HCEC 1CT (cell line): ENCODE data around the gene AKAP10.
"Not testable (repeated sequence)": the region's sequence is repeated elsewhere in the genome, so short reads cannot be mapped to it uniquely, and the experiment has no call there.

Experiments used
- DNase-seq: peaks from one replicate; pipeline ENCODE4 v3.0.0-alpha.2; 2017

AKAP10 gene

DNA sequence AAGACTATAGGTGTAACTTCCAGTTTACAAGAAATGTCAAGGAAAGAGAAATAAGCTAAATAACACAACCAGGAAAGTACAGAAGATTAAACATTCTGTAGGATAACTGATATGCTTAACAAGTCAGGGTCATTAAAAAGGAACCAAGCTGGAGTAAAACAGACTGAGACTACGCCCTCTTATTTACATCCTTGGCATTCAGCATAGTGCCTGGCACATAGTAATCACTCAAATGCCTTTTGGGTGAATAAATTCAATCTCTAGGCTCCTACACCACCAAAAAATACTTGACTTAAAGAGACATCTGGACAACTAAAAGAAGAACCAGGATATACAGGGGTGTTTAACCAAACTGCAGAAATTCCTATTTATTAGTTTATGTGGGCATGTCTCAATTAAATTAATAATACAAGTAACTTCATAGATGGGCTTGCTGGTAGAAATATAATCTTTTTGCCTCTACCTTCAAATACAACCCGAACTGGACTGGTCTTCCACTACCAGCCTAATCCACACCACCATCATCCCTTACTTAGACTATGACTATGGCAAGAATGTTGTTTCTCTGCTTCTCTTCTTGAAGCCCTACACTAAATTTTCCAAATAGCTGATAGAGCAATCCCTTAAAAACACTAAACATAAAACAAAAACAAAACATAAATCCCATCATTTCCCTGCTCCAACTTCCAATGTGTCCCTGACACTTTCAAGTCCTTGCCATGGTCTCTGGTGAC is 62.2 kb downstream of the AKAP10 start:
- no peak for DNase-seq

DNA sequence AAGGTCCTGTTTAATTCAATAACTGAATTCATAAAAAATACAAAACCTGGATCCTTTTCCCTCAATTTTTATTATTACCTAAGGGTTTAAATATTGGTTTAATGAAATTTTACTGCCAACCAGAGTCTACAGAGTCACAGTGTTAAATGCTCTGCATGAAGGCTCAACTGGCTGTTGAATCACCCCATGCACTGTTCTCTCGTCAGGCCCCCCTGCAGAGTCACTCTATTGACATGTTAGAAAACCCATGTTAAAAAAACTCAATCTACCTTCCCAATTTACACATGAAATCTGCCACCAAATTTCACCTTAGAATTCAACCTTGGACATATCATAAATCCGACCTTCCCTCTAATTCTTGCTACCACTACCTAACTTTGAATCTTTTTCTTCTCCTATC is 66.6 kb downstream of the AKAP10 start:
- DNase-seq, result no peak

DNA sequence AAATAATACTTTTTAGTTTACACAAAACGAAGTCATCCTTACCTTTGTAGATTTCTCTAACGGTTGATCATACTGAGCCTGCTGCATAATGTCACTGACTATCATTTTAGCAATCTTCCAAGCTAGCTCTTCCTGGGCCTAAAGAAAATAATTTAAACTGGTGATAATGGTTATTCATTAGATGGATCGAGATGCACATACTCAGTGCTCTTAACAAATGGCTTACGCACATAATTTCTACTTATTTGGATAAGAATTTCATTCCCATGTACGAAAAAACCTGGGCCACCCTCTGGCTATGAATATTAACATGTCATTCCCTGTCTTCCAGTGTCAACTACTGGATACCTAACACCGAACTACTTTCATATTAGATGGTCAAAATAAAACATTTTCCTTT is 68.5 kb downstream of the AKAP10 start:
- no peak for DNase-seq

DNA sequence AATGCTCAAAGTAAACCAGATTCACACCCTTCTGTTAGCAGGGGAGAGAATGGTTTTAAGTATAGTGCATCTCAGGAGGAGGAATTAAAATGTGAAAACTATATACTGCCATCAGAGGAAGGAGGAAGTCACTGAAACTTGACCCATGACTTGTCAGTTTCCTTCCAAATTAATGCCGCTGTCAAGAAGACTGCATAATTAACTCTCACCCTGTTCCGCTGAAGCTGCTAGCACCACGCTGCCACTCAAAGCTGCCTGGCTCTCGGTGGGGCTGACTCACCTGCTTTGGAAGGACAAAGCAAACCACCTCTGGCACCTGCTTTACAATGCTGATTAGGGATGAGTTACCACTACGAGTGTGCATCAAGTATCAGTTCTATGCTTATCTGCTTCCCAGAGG is 72.1 kb downstream of the AKAP10 start:
- no peak for DNase-seq

DNA sequence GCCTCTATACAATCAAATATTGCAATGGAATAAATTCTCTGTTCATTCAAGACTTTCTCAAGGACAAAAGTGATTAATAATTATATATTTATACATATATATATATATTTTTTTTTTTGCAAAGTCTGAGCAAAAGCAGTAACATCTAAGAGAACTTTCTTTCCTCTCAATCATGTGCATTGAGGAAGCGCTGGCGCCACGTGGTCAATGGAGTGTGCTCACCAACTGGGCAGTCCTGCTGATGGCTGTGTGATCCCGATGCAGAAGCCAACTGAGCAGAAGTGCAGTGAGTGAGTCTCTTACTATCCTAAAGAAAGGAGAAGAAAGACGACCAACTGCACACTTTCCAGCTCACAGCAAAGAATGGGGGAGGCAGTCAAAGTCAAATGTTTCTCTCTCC is 72.7 kb downstream of the AKAP10 start:
- DNase-seq, result no peak

DNA sequence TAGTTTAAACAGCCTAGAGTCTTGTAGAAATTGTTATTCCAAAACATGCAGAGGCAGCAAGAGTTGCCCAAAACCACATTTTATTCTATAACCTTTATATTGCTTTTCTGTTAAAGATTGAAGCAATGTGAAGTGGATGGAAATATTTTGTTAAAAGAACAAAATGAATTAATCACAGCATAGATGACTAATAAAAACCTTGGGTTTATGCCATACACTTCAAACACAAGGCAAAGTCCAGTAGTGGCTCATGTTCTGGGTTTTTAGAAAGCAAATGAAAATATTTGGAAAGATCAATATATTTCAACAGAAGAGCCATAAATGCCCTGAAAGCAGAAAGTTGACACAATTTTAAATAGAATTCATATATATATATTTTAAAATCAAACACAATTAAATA is 73.2 kb downstream of the AKAP10 start:
- peak; percentile 48 for DNase-seq

DNA sequence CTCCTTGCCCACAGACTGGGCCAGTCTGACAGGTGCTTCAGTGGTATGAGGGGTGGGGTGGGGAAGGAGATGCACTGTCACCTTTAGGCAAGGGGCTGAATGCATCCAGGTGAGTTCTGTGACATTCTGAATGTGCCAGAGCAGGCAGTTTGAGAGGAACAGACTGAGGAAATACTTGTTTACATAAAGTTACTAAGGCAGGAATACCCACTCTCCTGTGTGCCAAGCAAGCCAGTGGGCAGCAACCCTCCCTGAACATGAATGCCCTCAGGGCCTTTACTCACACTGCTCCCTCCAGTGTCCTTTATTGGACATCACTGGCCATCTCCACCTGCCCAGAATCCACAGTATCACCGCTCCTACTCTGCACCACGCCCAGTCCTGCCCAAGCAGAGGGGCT is 76.8 kb downstream of the AKAP10 start:
- DNase-seq, result no peak

DNA sequence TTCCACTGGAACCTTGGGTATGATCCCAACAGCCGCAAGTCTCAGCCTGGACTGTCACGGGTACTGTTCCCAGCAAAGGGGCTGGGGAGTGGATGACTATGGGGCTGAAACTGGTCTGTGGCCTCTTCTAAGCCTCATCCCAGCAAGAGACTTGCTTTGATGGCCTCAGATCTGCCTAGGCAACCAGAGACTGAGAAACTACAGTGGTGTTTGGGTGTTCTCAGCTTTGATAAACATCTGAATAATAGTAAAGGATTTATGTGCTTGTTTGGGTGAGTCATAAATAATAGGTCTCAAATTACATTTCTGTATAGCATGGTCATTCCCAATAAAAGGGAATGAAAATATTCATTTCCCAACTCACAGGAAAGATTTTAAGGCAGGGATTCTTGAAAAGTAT is 79.7 kb downstream of the AKAP10 start:
- peak; percentile 88 for DNase-seq

DNA sequence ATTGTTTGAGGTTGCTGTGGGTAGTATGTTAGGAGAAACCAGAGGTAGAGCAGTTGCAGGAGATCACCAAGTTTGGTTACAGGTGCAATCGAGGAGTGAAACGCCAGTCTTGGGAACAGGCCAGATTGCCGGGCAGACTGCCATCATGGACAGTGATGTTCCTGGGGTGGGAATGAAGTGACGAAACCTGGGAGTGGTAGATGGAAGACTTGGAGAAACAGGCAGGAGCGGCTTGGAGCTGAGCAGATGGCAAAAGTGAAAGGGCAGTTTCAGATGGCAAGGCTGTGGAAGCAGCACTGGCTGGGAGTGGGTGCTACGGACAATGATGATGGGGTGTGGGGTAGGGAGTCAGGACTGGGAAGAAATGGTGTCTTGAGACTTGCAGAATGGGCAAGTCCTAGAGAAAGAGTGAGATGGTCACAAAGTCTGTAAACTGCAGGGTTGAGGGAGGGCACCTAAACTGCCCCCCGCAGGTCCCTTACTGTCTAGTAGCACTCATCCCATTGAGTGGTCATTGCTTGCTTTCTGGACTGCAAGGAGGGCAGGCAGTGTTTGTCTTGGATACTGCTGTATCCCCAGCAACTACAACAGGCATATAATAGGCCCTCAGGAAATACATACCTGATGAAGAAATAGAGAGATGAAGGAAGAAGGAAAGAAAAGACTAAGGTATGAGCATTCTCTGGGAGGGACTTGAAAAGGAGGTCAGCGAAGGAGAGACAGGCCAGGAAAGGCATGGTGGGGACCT is 80.4 kb downstream of the AKAP10 start:
- no peak for DNase-seq

DNA sequence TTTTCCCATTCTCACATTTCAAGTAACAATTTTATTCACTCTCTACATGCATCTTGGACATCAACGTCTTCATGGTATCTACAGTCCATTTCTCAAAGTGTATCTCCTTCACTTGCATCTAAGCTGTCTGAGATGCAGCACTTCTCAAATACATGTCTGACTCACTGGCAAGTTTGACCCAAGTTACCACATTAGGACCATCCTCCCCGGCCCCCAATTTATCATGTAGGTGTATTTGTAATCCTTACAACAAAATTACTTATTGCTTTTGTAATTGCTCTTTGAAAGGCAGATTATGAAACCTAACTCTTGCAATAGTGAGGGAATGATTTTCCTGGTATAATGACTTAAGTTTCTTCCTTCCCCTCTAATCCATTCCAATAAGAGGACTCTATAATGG is 80.9 kb downstream of the AKAP10 start:
- DNase-seq, result no peak

DNA sequence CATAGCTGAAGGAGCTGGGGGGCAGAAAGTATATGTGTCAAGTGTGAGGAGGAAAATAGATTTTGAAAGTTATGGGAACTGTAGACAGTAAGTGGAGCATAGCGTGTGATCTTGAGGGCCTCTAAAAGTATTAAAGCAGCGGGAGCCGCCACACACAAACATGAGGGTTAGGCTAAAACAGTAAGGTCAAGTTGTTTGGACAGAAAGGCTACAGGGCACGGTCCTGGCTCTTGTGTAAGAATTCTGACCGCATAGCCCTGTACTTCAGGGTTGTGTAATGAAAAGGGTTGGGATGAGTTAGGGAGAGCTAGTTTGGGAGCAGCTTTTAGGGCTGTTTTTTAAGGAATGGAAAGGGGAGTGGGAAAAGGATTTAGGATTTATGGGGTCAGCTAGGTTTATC is 87.1 kb downstream of the AKAP10 start:
- not testable (repeated sequence) for DNase-seq

DNA sequence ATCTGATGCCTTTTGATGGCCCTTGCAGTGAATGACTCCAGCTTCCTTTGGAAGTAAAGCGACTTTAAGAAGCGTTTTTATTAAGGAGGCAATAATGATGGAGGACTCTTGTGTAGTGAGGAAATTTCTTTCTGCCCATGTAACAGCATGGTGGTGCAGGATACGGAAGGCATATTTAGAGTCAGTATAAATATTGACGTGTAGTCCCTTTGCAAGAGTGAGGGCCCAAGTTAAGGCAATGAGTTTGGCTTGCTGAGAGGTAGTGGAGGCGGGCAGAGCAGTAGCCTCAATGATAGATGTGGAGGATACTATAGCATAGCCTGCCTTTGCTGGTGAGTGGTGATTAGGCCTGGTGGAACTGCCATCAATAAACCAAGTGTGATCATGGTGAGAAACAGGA is 87.6 kb downstream of the AKAP10 start:
- not testable (repeated sequence) for DNase-seq

DNA sequence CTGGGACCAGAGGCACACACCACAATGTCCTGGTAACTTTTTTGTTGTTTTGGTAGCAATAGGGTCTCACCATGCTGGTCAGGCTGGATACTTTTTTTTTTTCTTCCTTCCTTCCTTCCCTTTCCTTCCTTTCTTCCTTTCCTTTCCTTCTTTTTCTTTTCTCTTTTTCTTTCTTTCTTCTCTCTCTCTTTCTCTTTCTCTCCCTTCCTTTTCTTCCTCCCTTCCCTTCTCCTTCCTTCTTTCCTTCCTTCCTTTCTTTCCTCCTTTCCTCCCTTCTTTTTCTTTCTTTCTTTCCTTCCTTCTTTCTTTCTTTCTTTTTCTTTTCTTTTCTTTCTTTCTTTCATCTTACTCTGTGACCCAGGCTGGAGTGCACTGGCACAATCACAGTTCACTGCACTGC is 91.5 kb downstream of the AKAP10 start:
- DNase-seq, result no peak

DNA sequence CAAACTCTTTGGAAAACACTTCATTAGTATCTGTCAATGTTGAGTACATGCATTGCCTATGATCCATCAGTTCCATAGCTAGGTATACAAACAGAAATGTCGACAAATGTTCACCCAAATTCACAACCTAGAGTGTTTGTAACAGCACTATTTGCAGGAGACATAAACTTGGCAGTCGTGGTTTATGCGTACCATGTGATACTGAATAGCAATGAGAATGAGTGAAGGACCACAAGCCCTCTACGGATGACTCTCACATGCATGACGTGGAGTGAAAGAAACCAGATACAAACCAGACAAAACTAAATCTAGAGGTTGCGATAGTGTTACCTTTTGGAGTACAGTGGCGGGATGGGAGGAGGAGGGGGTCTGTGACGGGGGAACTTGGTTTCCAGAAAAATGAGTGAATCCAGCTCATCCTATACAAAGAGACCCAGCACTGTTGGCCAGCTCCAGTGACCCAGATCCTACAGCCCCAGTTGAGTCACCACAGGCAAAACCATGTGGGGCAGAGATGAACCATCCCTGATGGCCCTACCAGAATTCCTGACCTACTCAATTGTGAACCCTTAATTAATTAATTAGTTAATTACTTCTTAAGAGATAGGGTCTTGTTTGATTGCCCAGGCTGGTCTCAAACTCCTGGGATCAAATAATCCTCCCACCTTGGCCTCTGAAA is 94.0 kb downstream of the AKAP10 start:
- DNase-seq, result no peak

DNA sequence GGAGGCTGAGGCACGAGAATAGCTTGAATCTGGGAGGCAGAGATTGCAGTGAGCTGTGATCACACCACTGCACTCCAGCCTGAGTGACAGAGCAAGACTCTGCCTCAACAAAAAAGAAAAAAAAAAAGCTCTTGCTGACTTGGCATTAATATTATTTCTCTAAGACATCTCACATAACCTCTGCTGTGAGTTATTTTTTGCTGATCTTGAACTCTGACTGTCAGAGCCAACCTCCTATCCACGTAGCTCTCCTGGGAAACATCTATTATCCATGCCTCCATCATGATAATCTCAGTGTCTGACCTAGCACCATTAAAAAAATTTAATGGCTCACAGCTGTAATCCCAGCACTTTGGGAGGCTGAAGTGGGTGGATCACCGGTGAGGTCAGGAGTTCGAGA is 97.2 kb downstream of the AKAP10 start:
- no peak for DNase-seq

DNA sequence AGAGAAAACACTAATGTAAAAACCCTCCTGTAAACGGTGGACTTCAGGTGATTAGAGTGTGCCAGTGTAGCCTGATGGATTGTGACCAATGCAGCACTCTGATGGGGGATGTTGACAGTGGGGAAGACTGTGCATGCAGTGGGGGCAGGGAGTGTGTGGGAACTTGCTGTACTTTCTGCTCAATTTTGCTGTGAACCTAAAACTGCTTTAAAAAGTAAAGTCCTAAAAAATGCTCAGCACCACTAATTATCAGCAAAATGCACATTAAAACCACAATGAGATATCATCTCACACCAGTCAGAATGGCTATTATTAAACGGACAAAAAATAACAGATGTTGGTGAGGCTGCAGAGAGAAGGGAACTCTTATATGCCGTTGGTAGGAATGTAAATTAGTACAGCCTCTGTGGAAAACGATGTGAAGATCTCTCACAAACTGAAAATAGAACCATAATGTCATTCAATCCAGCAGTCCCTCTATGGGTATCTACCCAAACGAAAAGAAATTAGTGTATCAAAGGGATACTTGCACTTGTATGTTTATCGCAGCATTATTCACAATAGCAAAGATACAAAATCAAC is 100.2 kb downstream of the AKAP10 start:
- no peak for DNase-seq

DNA sequence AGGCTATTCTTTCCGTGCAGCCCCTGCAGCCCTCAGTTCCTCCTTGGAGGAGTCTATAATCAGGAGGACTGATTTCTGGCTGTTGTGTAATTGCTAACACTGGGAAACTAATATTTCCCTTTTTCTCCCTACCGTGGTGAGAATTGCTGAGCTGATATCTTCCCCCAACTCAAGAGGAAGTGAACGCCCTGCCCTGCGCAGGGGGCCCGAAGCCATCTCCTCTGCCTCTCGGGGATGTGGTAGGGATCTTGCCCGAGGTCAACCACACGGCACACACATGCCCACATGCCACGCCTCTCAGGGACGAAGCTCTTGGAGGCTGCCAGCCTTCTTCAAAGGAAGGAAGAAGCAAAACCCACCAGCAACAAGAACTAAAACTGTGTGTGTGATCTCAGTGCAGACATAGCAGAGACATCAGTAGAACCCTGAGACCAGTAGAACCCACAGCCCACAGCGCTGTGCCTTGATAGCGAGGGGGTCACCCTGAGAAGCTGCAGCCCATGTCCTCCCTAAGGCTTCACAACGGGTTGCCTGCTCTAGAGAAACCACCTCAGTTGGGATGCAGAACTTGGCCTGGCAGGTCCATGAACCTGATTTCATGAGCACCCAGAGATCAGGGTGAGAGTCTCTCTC is 101.0 kb downstream of the AKAP10 start:
- no peak for DNase-seq

DNA sequence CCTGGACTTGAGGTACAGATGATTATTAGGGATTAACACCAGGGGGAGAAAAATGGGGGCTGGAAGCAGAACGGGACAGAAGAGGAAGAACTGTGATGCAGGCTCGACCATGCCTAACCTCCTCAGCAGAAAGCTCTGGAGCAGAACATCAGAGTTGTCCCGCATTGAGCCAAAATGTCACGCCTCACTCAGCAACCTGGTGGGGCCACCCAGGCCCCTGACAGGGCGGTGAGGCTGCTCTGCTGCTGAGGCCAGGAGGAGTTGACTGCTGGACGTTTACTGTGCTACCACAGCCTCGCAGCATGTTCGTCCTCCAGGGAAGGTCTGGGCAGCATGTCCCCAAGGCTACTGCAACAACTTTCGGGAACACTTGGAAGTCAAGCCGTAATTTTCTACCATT is 103.4 kb downstream of the AKAP10 start:
- DNase-seq, result no peak

DNA sequence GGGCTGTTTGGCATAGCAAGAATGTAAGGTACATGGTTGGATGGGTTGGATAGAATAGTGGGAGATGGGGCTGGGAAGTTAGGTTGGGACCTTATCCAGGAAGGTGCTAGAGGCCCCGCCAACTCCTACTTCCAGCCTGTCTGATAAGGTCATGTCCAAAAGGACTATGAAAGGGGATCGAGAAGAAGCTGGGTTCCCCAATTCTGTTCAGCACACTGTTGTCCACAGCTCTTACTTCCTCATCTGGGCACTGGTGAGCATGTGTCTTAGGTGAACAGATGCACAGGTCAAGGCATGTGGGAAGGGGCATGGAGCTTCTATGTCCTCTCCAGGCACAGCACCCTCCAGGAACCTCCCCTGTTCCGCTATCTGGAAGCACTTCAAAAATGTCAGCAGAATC is 104.3 kb downstream of the AKAP10 start:
- DNase-seq, result no peak

DNA sequence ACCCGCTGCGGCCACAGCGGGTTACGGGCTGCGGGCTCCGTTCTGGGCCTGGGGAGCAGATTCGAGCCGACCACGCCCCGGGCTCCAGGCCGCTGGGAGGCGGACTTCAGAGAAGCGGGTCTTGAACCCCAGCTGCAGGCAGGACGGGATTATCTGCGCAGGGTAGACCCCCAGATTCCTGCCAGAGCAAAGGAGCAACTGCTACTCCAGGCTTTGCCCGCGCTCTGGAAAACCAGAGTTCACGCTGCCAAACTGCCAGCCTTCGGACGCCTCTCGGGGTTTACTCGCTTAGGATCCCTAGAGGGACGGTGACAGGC is 109.6 kb downstream of the AKAP10 start:
- DNase-seq, result no peak

DNA sequence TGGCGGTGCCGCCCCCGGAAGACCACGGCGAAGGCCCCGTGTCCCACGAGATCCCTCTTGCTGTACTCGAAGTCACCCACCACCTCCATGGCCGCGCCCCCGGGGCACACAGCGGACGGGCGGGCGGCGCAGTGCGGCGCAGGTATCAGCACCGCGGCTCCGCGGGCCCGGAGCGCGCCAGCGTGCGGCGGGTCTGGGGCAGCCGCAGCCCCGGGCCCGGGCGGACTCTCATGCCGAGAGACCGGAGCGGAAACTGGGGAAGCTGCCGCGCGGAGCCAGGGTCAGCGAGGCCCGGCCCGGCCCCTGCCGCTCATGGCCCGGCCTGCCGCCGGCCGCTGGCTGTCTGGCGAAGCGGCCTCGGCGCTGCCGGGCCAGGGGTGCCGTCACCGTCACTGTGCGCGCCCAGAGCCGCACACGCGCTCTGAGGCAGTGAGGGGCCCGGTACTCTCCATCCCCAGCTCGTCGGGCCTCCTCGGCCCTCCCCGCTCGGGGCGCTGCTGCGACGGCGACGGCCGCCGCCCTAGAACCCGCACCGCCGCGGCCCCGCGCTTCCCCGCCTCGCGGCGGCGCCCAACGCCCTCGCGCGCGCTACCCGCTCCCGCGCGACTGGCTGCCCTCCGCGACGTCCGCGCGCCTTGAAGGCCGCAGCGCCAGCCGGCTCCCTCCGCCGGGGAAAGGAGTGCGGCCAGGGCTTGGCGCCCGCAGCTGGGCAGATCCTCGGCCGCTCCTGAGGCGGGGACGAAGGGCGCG is 110.1 kb downstream of the AKAP10 start, which contains the start of gene ULK2:
TSS of gene ULK2 (minus strand) at position 608 of the 750 bp plus-strand sequence. CDS start at position 89, 519 bp downstream.
- DNase-seq, result peak; percentile 34

DNA sequence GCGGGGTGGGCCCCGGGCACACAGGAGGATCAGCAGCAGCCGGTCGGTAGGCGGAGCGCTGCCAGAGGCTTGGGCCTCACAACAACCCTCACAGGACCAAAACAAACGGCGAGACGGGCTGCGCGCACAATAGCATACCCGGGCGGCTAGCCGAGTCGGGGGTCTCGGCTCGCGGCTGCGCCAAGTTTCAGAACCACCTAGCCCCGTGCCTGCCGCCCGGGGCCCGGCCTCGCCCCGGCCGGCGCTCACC is 110.6 kb downstream of the AKAP10 start:
- peak; percentile 32 for DNase-seq

DNA sequence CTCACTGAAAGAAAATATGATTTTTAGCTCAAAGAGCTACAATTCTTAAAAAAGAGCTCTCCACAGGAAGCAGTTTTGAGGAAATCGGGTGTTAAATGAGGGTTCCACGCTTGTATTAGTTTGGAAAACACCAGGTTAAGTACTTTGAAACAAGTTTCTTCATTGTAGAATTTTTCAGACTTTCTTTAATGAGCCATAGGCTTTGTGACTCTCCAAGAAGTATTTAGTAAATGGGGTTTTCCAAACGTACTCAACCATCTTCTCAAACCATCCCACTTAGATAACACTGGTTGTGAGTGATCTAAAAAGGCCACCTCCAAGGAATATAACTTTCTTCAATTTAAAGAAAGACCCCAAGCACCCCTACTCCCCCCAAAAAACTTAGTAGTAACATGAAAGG is 112.6 kb downstream of the AKAP10 start:
- no peak for DNase-seq
